SJCRH30 (cell line): Measurements from ENCODE around the gene SPESP1. TPM values are rescaled to one million over a fixed set of nuclear protein-coding genes. Genes with fewer than 3 reads are reported as not detected.

Experiments used
- DNase-seq, 2 experiments: peaks; one replicate each; pipeline ENCODE4 v3.0.0-alpha.2; 2015 to 2020
- H3K27ac ChIP-seq: fragments of 250-450 bp; sonication (Bioruptor Pico); 2 replicates; pipeline ENCODE4 v1.5.1; 2020; ENCODE audit warnings: mild to moderate bottlenecking, moderate library complexity
- H3K27me3 ChIP-seq: fragments of 250-450 bp; sonication (Bioruptor Pico); 2 replicates; pipeline ENCODE4 v1.5.1; 2020; ENCODE audit warnings: mild to moderate bottlenecking, moderate library complexity
- H3K36me3 ChIP-seq: fragments of 250-450 bp; sonication (Bioruptor Pico); 2 replicates; pipeline ENCODE4 v1.5.1; 2020; ENCODE audit warnings: mild to moderate bottlenecking, moderate library complexity
- H3K4me1 ChIP-seq: fragments of 250-450 bp; sonication (Bioruptor Pico); 2 replicates; pipeline ENCODE4 v1.5.1; 2020; ENCODE audit warnings: mild to moderate bottlenecking, moderate library complexity
- H3K4me3 ChIP-seq: fragments of 250-450 bp; sonication (Bioruptor Pico); 2 replicates; pipeline ENCODE4 v1.5.1; 2020; ENCODE audit warnings: mild to moderate bottlenecking, moderate library complexity
- H3K9me3 ChIP-seq: fragments of 250-450 bp; sonication (Bioruptor Pico); replicated peaks from 2 replicates; pipeline ENCODE4 v1.5.1; 2020; ENCODE audit warnings: mild to moderate bottlenecking, moderate library complexity
- total RNA-seq: library from RNA; depleted of rRNA; stranded (reverse); fragments of >200 nt; shearing (Covaris generic); gene quantifications from 2 replicates; pipeline ENCODE4 v1.2.3, GENCODE V29; 2014; rRNA removed

SPESP1 gene
- total RNA-seq, 1 experiment from 2014 or later = not detected

DNA sequence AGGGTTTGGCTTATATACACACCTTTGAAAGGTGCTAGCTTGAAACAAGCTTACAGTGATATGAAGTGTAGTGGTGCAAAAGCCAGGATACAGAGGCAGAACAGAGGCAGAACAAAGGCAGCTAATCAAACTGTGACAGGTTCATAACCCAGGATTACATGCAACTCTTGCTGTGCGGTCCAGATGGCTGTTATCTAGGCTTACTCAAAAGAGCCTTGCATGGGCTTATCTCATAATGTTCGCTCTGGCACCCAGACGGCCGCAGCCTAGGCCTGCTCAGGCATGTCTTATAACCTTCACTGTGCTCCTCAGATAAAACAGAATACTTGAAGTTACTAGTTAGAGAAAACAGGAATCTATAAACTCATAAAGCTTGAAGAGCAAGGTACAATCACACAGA lies 61.4 kb downstream of the SPESP1 start:
- Histone ChIP-seq H3K4me3 (no peak overlapping the region), H3K4me1 (no peaks in the 10 kb centered on the region), H3K27ac (no peak overlapping the region), H3K9me3 (no peaks in the 10 kb centered on the region), H3K27me3 (peaks cover 3% of the 10 kb centered on the region; the same call in 1 of the 2 replicates), H3K36me3 (no peaks in the 10 kb centered on the region)
- no peak for DNase-seq

DNA sequence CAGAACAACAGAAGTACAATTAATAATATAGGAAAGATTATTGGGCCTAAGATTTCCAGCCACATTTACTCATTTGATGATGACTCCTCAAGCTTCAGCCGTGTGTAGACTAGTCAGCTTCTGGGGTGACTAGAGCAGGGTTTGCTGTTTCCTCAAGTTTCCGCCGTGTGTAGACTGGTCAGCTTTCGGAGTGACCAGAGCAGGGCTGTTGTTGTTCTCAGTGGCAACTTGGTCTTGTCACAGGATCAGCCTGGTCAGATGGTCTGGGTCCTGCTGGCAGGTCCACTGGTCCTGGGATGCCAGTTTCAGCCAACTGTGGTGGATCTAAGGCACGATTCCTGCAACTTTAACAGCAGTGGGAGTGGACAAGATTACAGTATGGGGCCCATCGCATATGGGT lies 62.4 kb downstream of the SPESP1 start:
- Histone ChIP-seq H3K4me3 (no peak overlapping the region), H3K27me3 (peaks cover 3% of the 10 kb centered on the region; the same call in 1 of the 2 replicates), H3K9me3 (no peaks in the 10 kb centered on the region), H3K27ac (no peak overlapping the region), H3K4me1 (no peaks in the 10 kb centered on the region), H3K36me3 (no peaks in the 10 kb centered on the region)
- no peak for DNase-seq

DNA sequence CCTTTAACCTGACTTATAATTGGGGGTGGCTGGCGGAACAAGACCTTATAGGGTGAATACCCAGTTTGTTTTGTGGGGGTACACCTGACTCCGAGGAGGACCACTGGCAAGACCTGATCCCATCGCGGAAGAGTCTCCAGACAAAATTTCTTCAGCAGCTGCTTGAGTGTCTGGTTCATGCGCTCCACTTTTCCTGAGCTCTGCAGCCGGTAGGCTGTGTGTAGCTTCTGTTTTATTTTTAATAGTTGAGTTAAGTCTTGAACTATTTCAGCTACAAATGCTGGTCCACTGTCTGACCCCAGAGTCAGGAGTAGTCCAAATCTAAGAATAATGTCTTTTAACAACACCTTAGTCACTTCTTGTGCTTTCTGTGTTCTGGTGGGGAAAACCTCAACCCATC lies 63.0 kb downstream of the SPESP1 start:
- Histone ChIP-seq H3K27ac (no peak overlapping the region), H3K27me3 (peaks cover 3% of the 10 kb centered on the region; the same call in 1 of the 2 replicates), H3K36me3 (no peaks in the 10 kb centered on the region), H3K4me1 (no peaks in the 10 kb centered on the region), H3K4me3 (no peak overlapping the region), H3K9me3 (no peaks in the 10 kb centered on the region)
- DNase-seq = no peak

DNA sequence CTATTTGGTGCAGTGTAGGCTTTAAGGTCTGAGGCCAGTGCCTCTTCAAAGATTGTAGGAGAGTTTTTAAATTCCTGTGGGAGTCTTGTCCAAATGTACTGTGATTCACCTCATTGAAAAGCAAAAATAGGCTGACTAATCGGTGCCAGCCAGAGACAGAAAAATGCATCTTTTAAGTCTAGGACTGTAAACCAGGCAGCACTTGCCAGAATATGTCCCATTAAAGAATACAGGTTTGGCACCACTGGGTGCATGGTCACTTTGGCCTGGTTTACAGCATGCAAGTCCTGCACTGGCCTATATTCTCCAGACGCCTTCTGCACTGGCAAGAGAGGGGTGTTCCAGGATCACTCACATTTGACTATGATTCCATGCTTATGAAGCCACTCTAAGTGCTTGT lies 63.8 kb downstream of the SPESP1 start:
- no peak overlapping the region for H3K4me3 ChIP-seq
- no peaks in the 10 kb centered on the region for H3K4me1 ChIP-seq
- no peak for DNase-seq
- no peaks in the 10 kb centered on the region for H3K36me3 ChIP-seq
- no peak overlapping the region for H3K27ac ChIP-seq
- no peaks in the 10 kb centered on the region for H3K9me3 ChIP-seq
- peaks cover 3% of the 10 kb centered on the region; the same call in 1 of the 2 replicates for H3K27me3 ChIP-seq

DNA sequence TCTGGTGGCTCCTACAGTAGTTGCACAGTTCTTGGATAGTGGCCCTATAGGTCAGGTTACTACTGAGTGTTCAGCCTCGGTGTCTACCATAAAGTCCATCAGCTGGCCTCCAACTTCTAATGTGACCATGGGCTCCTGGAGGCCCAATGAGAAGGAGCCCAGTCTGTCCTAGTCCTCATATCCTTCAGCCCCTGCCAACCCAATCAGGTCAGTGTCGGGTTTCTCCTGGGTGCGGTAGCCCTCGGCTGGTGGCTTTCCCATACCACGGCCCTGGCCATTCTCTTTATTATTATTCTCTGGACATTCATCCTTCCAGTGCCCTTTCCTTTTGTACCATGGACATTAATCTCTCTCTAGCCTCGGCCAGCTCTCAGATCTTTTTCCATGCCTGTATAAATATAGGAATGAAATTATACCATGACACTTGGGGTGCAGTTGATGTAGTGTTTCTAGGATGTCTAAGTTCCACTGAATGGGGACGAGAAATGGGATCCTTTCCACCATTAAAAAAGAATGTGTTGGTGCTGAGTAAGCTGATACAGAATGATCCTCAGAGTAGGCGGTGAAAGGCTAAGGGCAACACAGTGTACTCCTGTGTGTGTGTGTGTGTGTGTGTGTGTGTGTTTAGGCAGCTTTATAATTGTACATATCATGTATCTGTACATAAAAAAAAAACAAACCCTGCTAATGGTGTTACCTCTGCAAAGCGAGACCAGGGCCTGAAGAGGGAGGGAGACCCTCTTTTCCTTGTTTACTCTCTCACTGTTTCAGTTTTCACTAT lies 64.8 kb downstream of the SPESP1 start:
- no peak overlapping the region for H3K4me3 ChIP-seq
- peaks cover 3% of the 10 kb centered on the region; the same call in 1 of the 2 replicates for H3K27me3 ChIP-seq
- no peak overlapping the region for H3K27ac ChIP-seq
- no peaks in the 10 kb centered on the region for H3K4me1 ChIP-seq
- H3K9me3 ChIP-seq = no peaks in the 10 kb centered on the region
- H3K36me3 ChIP-seq = no peaks in the 10 kb centered on the region
- no peak for DNase-seq

Other genes starting within 250 kb of the SPESP1 start
- gene ANP32A, start 109.6 kb upstream of the SPESP1 start, total RNA-seq = 246 and 273 TPM in 2 replicates
- gene NOX5, start 84.2 kb downstream of the SPESP1 start, total RNA-seq = not detected in 2 replicates
- gene GLCE, start 230.1 kb downstream of the SPESP1 start, total RNA-seq = 47.1 and 51.2 TPM in 2 replicates